Pancreas (tissue), 10 donors: ENCODE results near the gene FBXO40. TPM values are rescaled to one million over a fixed set of nuclear protein-coding genes. Genes with fewer than 3 reads are reported as not detected.
"Not testable (repeated sequence)": the region's sequence is repeated elsewhere in the genome, so short reads cannot be mapped to it uniquely, and the experiment has no call there.

Source experiments
- ATAC-seq, 4 donors: fragments of 200-7000 bp; cut with Tn5 transposase; one replicate each; pipeline versions ENCODE4 v1.8.0 to v1.9.1; 2020; ENCODE audit warnings: mild to moderate bottlenecking in 4 of 4, moderate library complexity in 4 of 4
- DNase-seq, 6 donors: peaks; one replicate each; pipeline ENCODE4 v3.0.0-alpha.2; 2020
- FAIRE-seq: peaks from 2 replicates; lab custom pipeline; 2012; peaks lifted over from hg19 to GRCh38; lab: Jason Lieb, UNC
- H3K27ac ChIP-seq, 4 donors: fragments of 200-600 bp; sonication (generic); 1 replicate in 3 of 4; 2 replicates in 1 of 4; pipeline versions ENCODE4 v1.5.0 to v1.8.0; 2020
- H3K27me3 ChIP-seq, 4 donors: fragments of 200-600 bp; one replicate each; pipeline ENCODE4 v1.8.0; 2021
- H3K36me3 ChIP-seq, 3 donors: fragments of 200-600 bp; sonication (generic) in 1 of 3; one replicate each; pipeline versions ENCODE4 v1.5.0 to v1.8.0; 2020 to 2021
- H3K4me1 ChIP-seq, 3 donors: fragments of 200-600 bp; one replicate each; pipeline ENCODE4 v1.8.0; 2021
- H3K4me3 ChIP-seq, 4 donors: fragments of 200-600 bp; sonication (generic) in 2 of 4; one replicate each; pipeline versions ENCODE4 v1.5.0 to v1.8.0; 2020 to 2021
- H3K9me3 ChIP-seq, 4 donors: fragments of 200-600 bp; one replicate each; pipeline ENCODE4 v1.8.0; 2021
- CTCF ChIP-seq, 4 donors: fragments of 200-600 bp; sonication (generic) in 3 of 4; IDR thresholded peaks; one replicate each; pipeline versions ENCODE4 v1.5.0 to v1.8.0; 2021; ENCODE audit warnings: antibody characterized with exemption in 4 of 4
- WGBS, 2 donors: extraction: QIAGEN DNeasy Blood & Tissue Kit; methylation state at CpG; one replicate each; pipeline ENCODE4 v1.1.7; 2013; 5-methylcytosine and 5-hydroxymethylcytosine counted together
- intact Hi-C, 3 donors: fragments of 100-400 bp; cut with DNase I; formaldehyde crosslinking; loops; one replicate each; pipeline versions ENCODE4 v1.11.1 to v1.14.2; 2022
- polyA plus RNA-seq, 2 donors: library from polyadenylated mRNA; stranded (reverse); fragments of 200-250 nt; gene quantifications; one replicate each; pipeline ENCODE4 v1.2.3, GENCODE V29; 2013
- total RNA-seq, 6 donors: library from RNA; stranded (reverse); fragmentation: NEBNext Ultra II Directional in 4 of 6; extraction: Animal tissue kit (Norgen Biotek cat#: 25700) in 4 of 6; gene quantifications; one replicate each; pipeline versions ENCODE4 v1.2.1 to v1.2.4, GENCODE V29; 2021 to 2023
- donor health status: healthy with polysubstance abuse.
- donor health status: DM: no; HTN: no; CAD: no; lungs with moderate emphysema.
- donor health status: DM: no; HTN: no; CAD: no.
- donor health status: control.
- donor health status: control.
- donor health status: Bipolar disorder and iron deficiency.
- donor health status: DM: yes; HTN: yes; CAD: no.
- donor health status: DM: no; HTN: no; CAD: no.
- donor health status: DM: no; HTN: no; CAD: no.
- donor health status: DM: yes; HTN: yes; CAD: no.

FBXO40 gene
- total and polyA plus RNA-seq, 8 donors, result 0.12 TPM; not detected in 7

GRCh38 chr3:121574449-121574848 lies 18.7 kb upstream of the FBXO40 start:
- no peak overlapping the region for H3K27ac ChIP-seq
- intact Hi-C loops, result no loop called here
- DNase-seq (peak in 4 of 6 donors; percentile 20 to 55 (median 46)), ATAC-seq (peak; percentile 89 to 97 (median 90)), FAIRE-seq (no peak)
- H3K4me3 ChIP-seq, result no peak overlapping the region
- no peaks in the 10 kb centered on the region for H3K9me3 ChIP-seq
- TF ChIP-seq CTCF (IDR thresholded peaks at IDR 0.05), result no peak
- no peaks in the 10 kb centered on the region for H3K27me3 ChIP-seq
- H3K4me1 ChIP-seq, result no peaks in the 10 kb centered on the region
- WGBS, 2 donors, result 12 to 15% methylated on average over 6 of the region's 6 CpGs
- no peaks in the 10 kb centered on the region for H3K36me3 ChIP-seq

GRCh38 chr3:121581691-121582090 lies 11.5 kb upstream of the FBXO40 start:
- TF ChIP-seq CTCF (IDR thresholded peaks at IDR 0.05), result no peak
- Histone ChIP-seq H3K27me3 (no peaks in the 10 kb centered on the region), H3K9me3 (no peaks in the 10 kb centered on the region), H3K27ac (no peak overlapping the region), H3K4me3 (no peak overlapping the region), H3K4me1 (no peaks in the 10 kb centered on the region), H3K36me3 (no peaks in the 10 kb centered on the region)
- WGBS, 2 donors, result 54 to 65% methylated on average over 2 of the region's 2 CpGs
- FAIRE-seq (no peak), ATAC-seq (no peak), DNase-seq (no peak)
- intact Hi-C loops, result no loop called here

GRCh38 chr3:121584418-121584817 lies 8.8 kb upstream of the FBXO40 start:
- H3K27ac ChIP-seq, result no peak overlapping the region
- no peak for TF ChIP-seq CTCF (IDR thresholded peaks at IDR 0.05)
- H3K9me3 ChIP-seq, result no peaks in the 10 kb centered on the region
- 85 to 89% methylated on average over 1 of the region's 1 CpG for WGBS, 2 donors
- DNase-seq (no peak), FAIRE-seq (no peak), ATAC-seq (no peak)
- intact Hi-C loops, result no loop called here
- no peaks in the 10 kb centered on the region for H3K27me3 ChIP-seq
- no peaks in the 10 kb centered on the region for H3K4me1 ChIP-seq
- H3K4me3 ChIP-seq, result no peak overlapping the region
- H3K36me3 ChIP-seq, result no peaks in the 10 kb centered on the region

GRCh38 chr3:121593806-121594205 lies 627 bp downstream of the FBXO40 start:
- FAIRE-seq, H3K27me3 ChIP-seq, H3K27ac ChIP-seq, DNase-seq, intact Hi-C loops, H3K36me3 ChIP-seq, H3K4me1 ChIP-seq, ATAC-seq, H3K9me3 ChIP-seq, H3K4me3 ChIP-seq: not testable (repeated sequence)
- WGBS, 2 donors, result 96 to 98% methylated on average over 4 of the region's 4 CpGs

GRCh38 chr3:121594850-121595249 lies 1.7 kb downstream of the FBXO40 start:
- no peak for TF ChIP-seq CTCF (IDR thresholded peaks at IDR 0.05)
- Histone ChIP-seq H3K4me3 (no peak overlapping the region), H3K9me3 (no peaks in the 10 kb centered on the region), H3K4me1 (no peaks in the 10 kb centered on the region), H3K27me3 (no peaks in the 10 kb centered on the region), H3K36me3 (no peaks in the 10 kb centered on the region), H3K27ac (no peak overlapping the region)
- ATAC-seq (no peak), DNase-seq (no peak), FAIRE-seq (no peak)
- WGBS, 2 donors, result 53 to 61% methylated on average over 2 of the region's 2 CpGs
- intact Hi-C loops, result no loop called here
